Stomach (tissue), 9 donors: ENCODE results near the gene FNBP1. TPM values are rescaled to one million over a fixed set of nuclear protein-coding genes. Genes with fewer than 3 reads are reported as not detected.
A peak's percentile ranks its signal among the peaks of the same experiment; 100 is the strongest.

Source experiments
- DNase-seq, 2 donors: peaks; one replicate each; pipeline versions ENCODE4 v3.0.0 to v3.0.0-alpha.2; 2013 to 2019
- H3K27ac ChIP-seq, 5 donors: fragments of 200-600 bp in 4 of 5; sonication (generic) in 4 of 5; one replicate each; pipeline ENCODE4 v1.5.1; 2013 to 2019; ENCODE audit warnings: mild to moderate bottlenecking in 1 of 5, moderate library complexity in 1 of 5
- H3K27me3 ChIP-seq, 3 donors: fragments of 200-600 bp; sonication (generic); one replicate each; pipeline ENCODE4 v1.5.1; 2017 to 2019; ENCODE audit warnings: mixed run types in 1 of 3
- H3K36me3 ChIP-seq, 4 donors: fragments of 200-600 bp; sonication (generic); 1 replicate in 3 of 4; 2 replicates in 1 of 4; pipeline ENCODE4 v1.5.1; 2016 to 2019
- H3K4me1 ChIP-seq, 4 donors: fragments of 200-600 bp; sonication (generic); one replicate each; pipeline ENCODE4 v1.5.1; 2016 to 2019
- H3K4me3 ChIP-seq, 4 donors: fragments of 200-600 bp; sonication (generic) in 3 of 4; one replicate each; pipeline ENCODE4 v1.5.1; 2016 to 2019; ENCODE audit warnings: mild to moderate bottlenecking in 1 of 4
- H3K9me3 ChIP-seq, 4 donors: fragments of 200-600 bp; sonication (generic); one replicate each; pipeline ENCODE4 v1.5.1; 2016 to 2019
- CTCF ChIP-seq, 7 experiments: fragments of 450-650 bp in 4 of 7; fragments of 200-600 bp in 3 of 7; sonication (generic) in 3 of 7; IDR thresholded peaks; one replicate each; pipeline ENCODE4 v1.5.1; 2016 to 2019; ENCODE audit warnings: antibody characterized with exemption in 7 of 7, control low read depth in 2 of 7, mild to moderate bottlenecking in 1 of 7
- EP300 ChIP-seq: sonication (generic); formaldehyde crosslinking; IDR thresholded peaks from one replicate; pipeline ENCODE4 v1.6.1; 2017; ENCODE audit warnings: antibody characterized with exemption
- POLR2A ChIP-seq, 4 donors: fragments of 450-650 bp; IDR thresholded peaks; one replicate each; pipeline ENCODE4 v1.6.1; 2016; ENCODE audit warnings: antibody characterized with exemption in 4 of 4, control low read depth in 2 of 4, mild to moderate bottlenecking in 1 of 4, moderate library complexity in 1 of 4
- POLR2AphosphoS5 ChIP-seq, 3 donors: sonication (generic); formaldehyde crosslinking; IDR thresholded peaks; one replicate each; pipeline ENCODE4 v1.6.1; 2016; ENCODE audit warnings: antibody characterized with exemption in 3 of 3
- WGBS, 5 donors: extraction: QIAGEN DNeasy Blood & Tissue Kit in 3 of 5; methylation state at CpG; one replicate each; pipeline versions ENCODE4 v1.1.5 to v1.1.7; 2013 to 2018; 5-methylcytosine and 5-hydroxymethylcytosine counted together
- intact Hi-C: fragments of 100-400 bp; cut with DNase I; formaldehyde crosslinking; loops from one replicate; pipeline ENCODE4 v1.15.1; 2023; ENCODE audit warnings: low total_unique reads
- polyA plus RNA-seq, 3 donors: library from polyadenylated mRNA; stranded (reverse); fragments of 200-250 nt; gene quantifications; one replicate each; pipeline ENCODE4 v1.2.3, GENCODE V29; 2013
- total RNA-seq, 5 donors: library from RNA; depleted of rRNA; stranded (reverse); fragments of >200 nt; gene quantifications; one replicate each; pipeline versions ENCODE4 v1.1.0 to v1.2.3, GENCODE V29; 2014 to 2016
- donor health status: healthy with polysubstance abuse.
- donor health status: Bipolar disorder and iron deficiency.
- donor health status: healthy.

FNBP1 gene
- total and polyA plus RNA-seq, 8 donors, result 9.0 to 129 (median 57.3) TPM

GRCh38 chr9:129885670-129886106 lies 157.3 kb downstream of the FNBP1 start:
- H3K27ac ChIP-seq, result peak overlapping the region; percentile 66 to 92 (median 85)
- peak; percentile 74 to 93 (median 83) for TF ChIP-seq POLR2AphosphoS5 (IDR thresholded peaks at IDR 0.05)
- TF ChIP-seq POLR2A (IDR thresholded peaks at IDR 0.05), result no peak
- peak in 6 of 7 experiments; percentile 33 to 99 (median 94) for TF ChIP-seq CTCF (IDR thresholded peaks at IDR 0.05)
- H3K9me3 ChIP-seq, result no peaks in the 10 kb centered on the region
- WGBS, 5 donors, result 0 to 2% (median 1%) methylated on average over 18 to 27 of the region's 27 CpGs
- intact Hi-C loops, result loop anchor here (10.0 kb wide), 1 partner anchor 159 kb away; the partner anchor contains the start of gene FNBP1
- H3K36me3 ChIP-seq, result peaks cover 8 to 32% (median 18%) of the 10 kb centered on the region in 4 donors
- H3K4me3 ChIP-seq, result peak overlapping the region; percentile 26 to 51 (median 38)
- H3K4me1 ChIP-seq, result peaks cover 26 to 74% (median 41%) of the 10 kb centered on the region in 4 donors
- H3K27me3 ChIP-seq, result no peaks in the 10 kb centered on the region
- peak; percentile 94 to 96 for DNase-seq

- intact Hi-C loops, result loop anchor here (10.0 kb wide), 1 partner anchor 160 kb away; the partner anchor contains the start of gene FNBP1
- WGBS, 5 donors, result 11 to 26% (median 25%) methylated on average over 21 to 27 of the region's 27 CpGs
- no peaks in the 10 kb centered on the region for H3K9me3 ChIP-seq
- H3K4me1 ChIP-seq, result peaks cover 26 to 74% (median 40%) of the 10 kb centered on the region in 4 donors
- H3K27ac ChIP-seq, result peak overlapping the region; percentile 56 to 92 (median 85)
- peaks cover 11 to 26% (median 18%) of the 10 kb centered on the region in 4 donors for H3K36me3 ChIP-seq
- TF ChIP-seq POLR2AphosphoS5 (IDR thresholded peaks at IDR 0.05) (no peak), CTCF (IDR thresholded peaks at IDR 0.05) (peak in 1 of 7 experiments; percentile 23)
- H3K4me3 ChIP-seq, result peak overlapping the region; percentile 26 to 51 (median 38)
- no peaks in the 10 kb centered on the region for H3K27me3 ChIP-seq
- peak; percentile 54 to 59 for DNase-seq
Observed at GRCh38 chr9:129885018-129885669, 157.8 kb downstream of the FNBP1 start.

- intact Hi-C loops, result loop anchor here (10.0 kb wide), 1 partner anchor 160 kb away; the partner anchor contains the start of gene FNBP1
Observed at GRCh38 chr9:129884220-129885017, 158.6 kb downstream of the FNBP1 start.

GRCh38 chr9:129881547-129882324 lies 161.3 kb downstream of the FNBP1 start:
- no peak overlapping the region for H3K4me3 ChIP-seq
- no peaks in the 10 kb centered on the region for H3K9me3 ChIP-seq
- WGBS, 5 donors, result 77 to 86% (median 80%) methylated on average over 17 to 19 of the region's 19 CpGs
- peaks cover 26 to 43% (median 32%) of the 10 kb centered on the region in 4 donors for H3K4me1 ChIP-seq
- H3K27ac ChIP-seq, result peak overlapping the region in 1 of 5 donors; percentile 30
- intact Hi-C loops, result loop anchor here (10.0 kb wide), 1 partner anchor 163 kb away; the partner anchor contains the start of gene FNBP1
- TF ChIP-seq EP300, result no peak
- TF ChIP-seq POLR2AphosphoS5 (IDR thresholded peaks at IDR 0.05), result no peak
- no peak for TF ChIP-seq CTCF (IDR thresholded peaks at IDR 0.05)
- no peak for TF ChIP-seq POLR2A (IDR thresholded peaks at IDR 0.05)
- DNase-seq, result no peak
- H3K36me3 ChIP-seq, result peaks cover 0 to 18% (median 0%) of the 10 kb centered on the region in 4 donors
- no peaks in the 10 kb centered on the region for H3K27me3 ChIP-seq

More at GRCh38 chr9:129884220-129885017, 158.6 kb downstream of the FNBP1 start:
- Histone ChIP-seq H3K4me1 (peaks cover 26 to 67% (median 37%) of the 10 kb centered on the region in 4 donors), H3K27me3 (no peaks in the 10 kb centered on the region), H3K4me3 (peak overlapping the region; percentile 26 to 51 (median 38)), H3K9me3 (no peaks in the 10 kb centered on the region), H3K36me3 (peaks cover 4 to 19% (median 14%) of the 10 kb centered on the region in 4 donors), H3K27ac (peak overlapping the region; percentile 56 to 92 (median 85))
- WGBS, 5 donors, result 4 to 8% (median 6%) methylated on average over 19 to 24 of the region's 24 CpGs
- peak; percentile 93 to 97 for DNase-seq
- TF ChIP-seq POLR2A (IDR thresholded peaks at IDR 0.05) (no peak), POLR2AphosphoS5 (IDR thresholded peaks at IDR 0.05) (peak; percentile 47 to 86 (median 54)), EP300 (no peak)
